PC-9 (cell line): ENCODE results near the gene RFWD3. TPM values are rescaled to one million over a fixed set of nuclear protein-coding genes. Genes with fewer than 3 reads are reported as not detected.

Experiments used
- BruUV-seq: library from RNA; stranded (reverse); fragments of 400-500 nt; replicated peaks from 2 replicates; lab custom pipeline; 2021; lab: Mats Ljungman, UMichigan
- CTCF ChIA-PET: fragments of 300-600 bp; sonication (Branson Sonifier 250); formaldehyde crosslinking; loops from one replicate; lab custom pipeline; 2022; ENCODE audit warnings: antibody characterized with exemption; lab: Charles Lee
- POLR2A ChIA-PET: fragments of 300-600 bp; sonication (Branson Sonifier 250); formaldehyde crosslinking; loops from one replicate; lab custom pipeline; 2022; ENCODE audit warnings: antibody characterized with exemption; ENCODE audit not compliant: unreplicated experiment; lab: Charles Lee
- DNase-seq, 2 experiments: peaks; one replicate each; pipeline versions ENCODE4 v3.0.0 to v3.0.0-alpha.2; 2015 to 2022; ENCODE audit warnings: mixed read lengths in 1 of 2
- H2AFZ ChIP-seq: fragments of 200-600 bp; sonication (generic); 2 replicates; pipeline ENCODE4 v1.8.1; 2017; ENCODE audit warnings: antibody characterized with exemption
- H3F3A ChIP-seq: fragments of 200-600 bp; sonication (generic); 2 replicates; pipeline ENCODE4 v1.8.1; 2017; ENCODE audit warnings: antibody characterized with exemption, mild to moderate bottlenecking, low read depth; ENCODE audit not compliant: insufficient read depth
- H3K27ac ChIP-seq: fragments of 200-600 bp; sonication (generic); 2 replicates; pipeline ENCODE4 v1.6.1; 2016; ENCODE audit warnings: mixed run types
- H3K27me3 ChIP-seq: fragments of 200-600 bp; sonication (generic); 2 replicates; pipeline ENCODE4 v1.6.1; 2016; ENCODE audit warnings: low read depth, mixed run types; ENCODE audit not compliant: insufficient read depth
- H3K36me3 ChIP-seq: fragments of 200-600 bp; sonication (generic); 2 replicates; pipeline ENCODE4 v1.6.1; 2016; ENCODE audit warnings: low read depth, mixed run types
- H3K4me1 ChIP-seq: fragments of 200-600 bp; sonication (generic); replicated peaks from 2 replicates; pipeline ENCODE4 v1.6.1; 2016; ENCODE audit warnings: mixed run types; ENCODE audit not compliant: insufficient read depth
- H3K4me2 ChIP-seq: fragments of 200-600 bp; sonication (generic); 2 replicates; pipeline ENCODE4 v1.6.1; 2017; ENCODE audit warnings: mixed run types
- H3K4me3 ChIP-seq: fragments of 200-600 bp; sonication (generic); 2 replicates; pipeline ENCODE4 v1.6.1; 2016; ENCODE audit warnings: mixed run types
- H3K79me2 ChIP-seq: fragments of 200-600 bp; sonication (generic); 2 replicates; pipeline ENCODE4 v1.6.1; 2017; ENCODE audit warnings: low read depth, mixed run types
- H3K9me2 ChIP-seq: fragments of 200-600 bp; sonication (generic); 2 replicates; pipeline ENCODE4 v1.8.1; 2017; ENCODE audit warnings: mild to moderate bottlenecking; ENCODE audit not compliant: insufficient read depth
- H3K9me3 ChIP-seq: fragments of 200-600 bp; sonication (generic); 2 replicates; pipeline ENCODE4 v1.8.1; 2016; ENCODE audit warnings: low read depth; ENCODE audit not compliant: insufficient read depth
- H4K20me1 ChIP-seq: fragments of 200-600 bp; sonication (generic); 2 replicates; pipeline ENCODE4 v1.8.1; 2017; ENCODE audit not compliant: insufficient read depth
- EZH2 ChIP-seq: fragments of 200-600 bp; sonication (generic); IDR thresholded peaks from 2 replicates; pipeline ENCODE4 v1.8.0; 2017; ENCODE audit warnings: antibody characterized with exemption, low read depth
- intact Hi-C: fragments of 100-400 bp; cut with micrococcal nuclease; formaldehyde crosslinking; loops from one replicate; pipeline ENCODE4 v1.10.0; 2022; ENCODE audit not compliant: unreplicated experiment
- total RNA-seq: library from RNA; stranded (reverse); gene quantifications from 2 replicates; pipeline ENCODE4 v1.2.3, GENCODE V29; 2021
- TF ChIP-seq, protein P1 (sequence below): fragments of 200-600 bp; sonication (generic); conservative IDR thresholded peaks from 2 replicates; pipeline ENCODE4 v1.6.1; 2017; ENCODE audit warnings: mixed run types, antibody characterized with exemption, mild to moderate bottlenecking, moderate library complexity

The RFWD3 gene
- total RNA-seq, 1 experiment from 2014 or later: 49.5 TPM

GRCh38 chr16:74573622-74574021, 93.1 kb downstream of the RFWD3 start:
- no TSS peak for BruUV-seq
- ChIA-PET POLR2A (interaction anchor here (0.5 kb wide), 1 partner anchor 139 kb away, joined by 3 read pairs; no protein-coding TSS in a partner anchor), CTCF (no interaction called here)
- peaks cover 71% of the 10 kb centered on the region for H3K79me2 ChIP-seq
- H3K36me3 ChIP-seq: no peaks in the 10 kb centered on the region
- H2AFZ ChIP-seq: no peak overlapping the region
- H4K20me1 ChIP-seq: peaks cover 10% of the 10 kb centered on the region
- H3K4me3 ChIP-seq: no peak overlapping the region
- H3K27me3 ChIP-seq: no peaks in the 10 kb centered on the region
- H3K9me2 ChIP-seq: no peaks in the 10 kb centered on the region
- intact Hi-C loops: no loop called here
- TF ChIP-seq EZH2: no peak
- TF ChIP-seq, protein P1, sequence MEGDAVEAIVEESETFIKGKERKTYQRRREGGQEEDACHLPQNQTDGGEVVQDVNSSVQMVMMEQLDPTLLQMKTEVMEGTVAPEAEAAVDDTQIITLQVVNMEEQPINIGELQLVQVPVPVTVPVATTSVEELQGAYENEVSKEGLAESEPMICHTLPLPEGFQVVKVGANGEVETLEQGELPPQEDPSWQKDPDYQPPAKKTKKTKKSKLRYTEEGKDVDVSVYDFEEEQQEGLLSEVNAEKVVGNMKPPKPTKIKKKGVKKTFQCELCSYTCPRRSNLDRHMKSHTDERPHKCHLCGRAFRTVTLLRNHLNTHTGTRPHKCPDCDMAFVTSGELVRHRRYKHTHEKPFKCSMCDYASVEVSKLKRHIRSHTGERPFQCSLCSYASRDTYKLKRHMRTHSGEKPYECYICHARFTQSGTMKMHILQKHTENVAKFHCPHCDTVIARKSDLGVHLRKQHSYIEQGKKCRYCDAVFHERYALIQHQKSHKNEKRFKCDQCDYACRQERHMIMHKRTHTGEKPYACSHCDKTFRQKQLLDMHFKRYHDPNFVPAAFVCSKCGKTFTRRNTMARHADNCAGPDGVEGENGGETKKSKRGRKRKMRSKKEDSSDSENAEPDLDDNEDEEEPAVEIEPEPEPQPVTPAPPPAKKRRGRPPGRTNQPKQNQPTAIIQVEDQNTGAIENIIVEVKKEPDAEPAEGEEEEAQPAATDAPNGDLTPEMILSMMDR: no peak
- H3F3A ChIP-seq: peaks cover 17% of the 10 kb centered on the region
- no peak overlapping the region for H3K4me2 ChIP-seq
- H3K9me3 ChIP-seq: no peaks in the 10 kb centered on the region
- H3K27ac ChIP-seq: no peak overlapping the region
- H3K4me1 ChIP-seq: peaks cover 12% of the 10 kb centered on the region
- no peak for DNase-seq

Other genes with a start within 250 kb of the RFWD3 start
- 0.58 and 2.2 TPM in 2 replicates for gene CLEC18B, start 245.4 kb downstream of the RFWD3 start, total RNA-seq
- 117 TPM in 2 replicates for gene GLG1, start 59.8 kb downstream of the RFWD3 start, total RNA-seq
- gene MLKL, start 34.0 kb upstream of the RFWD3 start, total RNA-seq: 6.8 and 11.2 TPM in 2 replicates
- gene FA2H, start 107.9 kb upstream of the RFWD3 start, total RNA-seq: 3.5 and 4.8 TPM in 2 replicates